ENCODE measurements around the gene ADAMTSL1. TPM values are rescaled to one million over a fixed set of nuclear protein-coding genes. Genes with fewer than 3 reads are reported as not detected.

Gene ADAMTSL1
- total RNA-seq, 1 donor from 2014 or later = 12.3 TPM

- Histone ChIP-seq H3K36me3 (peaks cover 0 to 3% of the 10 kb centered on the region in 2 donors), H3K4me1 (peaks cover 1 to 8% of the 10 kb centered on the region in 2 donors), H3K9me3 (no peaks in the 10 kb centered on the region), H3K4me3 (no peak overlapping the region), H3K27ac (no peak overlapping the region), H3K27me3 (no peaks in the 10 kb centered on the region)
- intact Hi-C loops (cut with DNase I) = no loop called here
- no peak for TF ChIP-seq CTCF (IDR thresholded peaks at IDR 0.05)
- DNase-seq (ENCODE audit: low spot score in 2 of 2) = no peak
These were observed 236.1 kb downstream of the ADAMTSL1 start for GRCh38 chr9:18710065-18710464.

- no peak for DNase-seq (ENCODE audit: low spot score in 2 of 2)
- H3K36me3 ChIP-seq = peaks cover under 1 to 5% of the 10 kb centered on the region in 2 donors
- H3K4me1 ChIP-seq = no peaks in the 10 kb centered on the region
- H3K27me3 ChIP-seq = no peaks in the 10 kb centered on the region
- H3K27ac ChIP-seq = no peak overlapping the region
- intact Hi-C loops (cut with DNase I) = no loop called here
- TF ChIP-seq CTCF (IDR thresholded peaks at IDR 0.05) = no peak
- H3K4me3 ChIP-seq = no peak overlapping the region
- H3K9me3 ChIP-seq = no peaks in the 10 kb centered on the region
These were observed 243.8 kb downstream of the ADAMTSL1 start for GRCh38 chr9:18717759-18718158.

GRCh38 chr9:18718393-18718792 lies 244.4 kb downstream of the ADAMTSL1 start:
- no peak for TF ChIP-seq CTCF (IDR thresholded peaks at IDR 0.05)
- intact Hi-C loops (cut with DNase I) = no loop called here
- no peak overlapping the region for H3K27ac ChIP-seq
- no peak for DNase-seq (ENCODE audit: low spot score in 2 of 2)
- no peaks in the 10 kb centered on the region for H3K9me3 ChIP-seq
- H3K36me3 ChIP-seq = peaks cover 3 to 5% of the 10 kb centered on the region in 2 donors
- H3K4me3 ChIP-seq = no peak overlapping the region
- no peaks in the 10 kb centered on the region for H3K27me3 ChIP-seq
- no peaks in the 10 kb centered on the region for H3K4me1 ChIP-seq

GRCh38 chr9:18718932-18719331 lies 245.0 kb downstream of the ADAMTSL1 start:
- Histone ChIP-seq H3K9me3 (no peaks in the 10 kb centered on the region), H3K27me3 (no peaks in the 10 kb centered on the region), H3K36me3 (peaks cover 3 to 5% of the 10 kb centered on the region in 2 donors), H3K27ac (no peak overlapping the region), H3K4me3 (no peak overlapping the region), H3K4me1 (no peaks in the 10 kb centered on the region)
- no peak for DNase-seq (ENCODE audit: low spot score in 2 of 2)
- intact Hi-C loops (cut with DNase I) = no loop called here
- no peak for TF ChIP-seq CTCF (IDR thresholded peaks at IDR 0.05)

GRCh38 chr9:18720691-18721090 lies 246.7 kb downstream of the ADAMTSL1 start:
- DNase-seq (ENCODE audit: low spot score in 2 of 2) = no peak
- Histone ChIP-seq H3K27ac (peak overlapping the region in 1 of 2 donors; percentile 37), H3K4me3 (no peak overlapping the region), H3K4me1 (no peaks in the 10 kb centered on the region), H3K36me3 (peaks cover 3 to 5% of the 10 kb centered on the region in 2 donors), H3K27me3 (no peaks in the 10 kb centered on the region), H3K9me3 (no peaks in the 10 kb centered on the region)
- intact Hi-C loops (cut with DNase I) = no loop called here
- TF ChIP-seq CTCF (IDR thresholded peaks at IDR 0.05) = no peak
